ENCODE data around the gene DLEC1.

The DLEC1 gene

DNA sequence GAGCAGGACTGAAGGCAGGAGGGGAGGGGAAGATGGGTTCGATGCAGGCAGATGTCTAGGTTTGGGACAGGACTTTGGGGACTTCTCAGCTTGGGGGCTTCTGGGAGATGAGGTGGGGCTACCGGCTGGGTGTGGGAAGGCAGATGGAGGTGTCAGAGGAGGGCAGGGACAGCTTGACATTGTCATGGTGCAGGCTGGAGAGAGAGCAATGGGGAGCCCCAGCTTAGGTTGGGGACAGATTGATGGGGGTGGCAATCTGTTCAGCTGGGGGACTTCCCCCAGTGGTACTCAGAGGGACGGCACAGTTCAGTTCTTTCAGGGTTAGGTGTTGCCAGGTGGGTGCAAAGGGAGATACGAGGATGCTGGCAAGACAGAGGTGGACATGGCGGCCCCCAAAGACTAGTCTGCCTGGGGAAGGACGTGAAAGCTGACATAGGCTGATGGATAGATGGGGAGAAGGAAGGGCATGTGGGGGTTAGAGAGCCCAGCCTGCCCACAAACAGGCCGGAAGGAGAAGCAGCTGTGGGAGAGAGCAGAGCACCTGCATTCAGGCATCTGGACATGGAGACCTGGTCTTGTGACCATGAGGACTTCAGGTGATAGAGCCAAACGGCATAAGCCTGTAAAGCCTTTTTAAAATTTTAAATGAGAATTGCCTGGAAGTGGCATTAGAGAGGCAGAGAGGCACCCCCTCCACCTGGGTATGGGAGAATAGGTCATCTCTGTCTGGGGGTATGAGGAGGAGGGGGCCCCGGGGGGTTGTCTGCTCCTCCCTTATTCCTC lies 76.8 kb downstream of the DLEC1 start:
- POLR2A ChIA-PET, result interaction anchor here (2.0 kb wide), 1 partner anchor 21 kb away, joined by 5 read pairs; the partner anchor contains the start of gene ACAA1
- TF ChIP-seq CTCF (IDR thresholded peaks at IDR 0.05; ENCODE audit: control extremely low read depth, extremely low read depth, low read depth, missing control alignments), result no peak
- CTCF ChIA-PET, result interaction anchor here (0.9 to 7.0 kb wide), 11 partner anchors 8 to 365 kb away, joined by 3 to 71 read pairs (median 4); partner anchors contain the start of gene ACAA1

GRCh38 chr3:38116471-38117162 lies 77.6 kb downstream of the DLEC1 start:
- CTCF ChIA-PET, result interaction anchor here (0.6 to 7.0 kb wide), 16 partner anchors 8 to 364 kb away, joined by 3 to 71 read pairs (median 4); partner anchors contain the start of gene SLC22A14
- no peak for DNase-seq (ENCODE audit: extremely low spot score)
- POLR2A ChIA-PET, result interaction anchor here (2.0 kb wide), 1 partner anchor 20 kb away, joined by 5 read pairs; the partner anchor contains the start of gene ACAA1
- TF ChIP-seq CTCF (IDR thresholded peaks at IDR 0.05; ENCODE audit: control extremely low read depth, extremely low read depth, low read depth, missing control alignments), result no peak

More for the DNA sequence above, 76.8 kb downstream of the DLEC1 start:
- DNase-seq (ENCODE audit: extremely low spot score), result no peak

DNA sequence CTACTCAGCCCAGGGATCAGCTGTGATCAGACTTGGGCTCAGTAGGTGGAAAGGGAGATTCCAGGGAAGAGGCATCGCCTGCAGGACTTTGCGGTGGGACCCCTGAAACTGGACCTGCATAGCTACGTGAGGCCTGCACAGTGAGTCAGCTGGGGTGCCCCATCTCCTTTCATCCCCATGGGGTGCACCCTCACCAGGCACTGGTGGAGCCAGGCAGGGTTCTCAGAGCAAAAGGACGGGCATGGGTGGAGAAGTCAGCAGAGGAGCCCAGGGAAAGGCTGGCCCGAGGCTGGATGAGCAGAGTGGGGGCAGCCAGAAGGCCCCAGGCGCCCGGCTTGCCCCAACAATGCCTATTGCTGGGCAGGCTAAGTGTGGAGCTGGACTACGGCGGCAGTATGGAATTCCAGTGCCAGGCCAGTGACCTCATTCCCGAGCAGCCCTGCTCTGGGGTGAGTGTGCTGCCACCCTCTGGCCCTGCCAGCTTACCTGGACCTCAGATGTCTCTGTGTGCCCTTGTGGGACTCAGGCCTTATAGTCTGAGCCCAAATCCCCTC lies 78.2 kb downstream of the DLEC1 start:
- ChIA-PET POLR2A (interaction anchor here (2.0 kb wide), 1 partner anchor 20 kb away, joined by 5 read pairs; the partner anchor contains the start of gene ACAA1), CTCF (interaction anchor here (0.6 to 7.0 kb wide), 27 partner anchors 8 to 404 kb away, joined by 3 to 71 read pairs (median 4); partner anchors contain the start of genes ACAA1, OXSR1, SLC22A14 and XYLB)
- no peak for DNase-seq (ENCODE audit: extremely low spot score)
- no peak for TF ChIP-seq CTCF (IDR thresholded peaks at IDR 0.05; ENCODE audit: control extremely low read depth, extremely low read depth, low read depth, missing control alignments)

DNA sequence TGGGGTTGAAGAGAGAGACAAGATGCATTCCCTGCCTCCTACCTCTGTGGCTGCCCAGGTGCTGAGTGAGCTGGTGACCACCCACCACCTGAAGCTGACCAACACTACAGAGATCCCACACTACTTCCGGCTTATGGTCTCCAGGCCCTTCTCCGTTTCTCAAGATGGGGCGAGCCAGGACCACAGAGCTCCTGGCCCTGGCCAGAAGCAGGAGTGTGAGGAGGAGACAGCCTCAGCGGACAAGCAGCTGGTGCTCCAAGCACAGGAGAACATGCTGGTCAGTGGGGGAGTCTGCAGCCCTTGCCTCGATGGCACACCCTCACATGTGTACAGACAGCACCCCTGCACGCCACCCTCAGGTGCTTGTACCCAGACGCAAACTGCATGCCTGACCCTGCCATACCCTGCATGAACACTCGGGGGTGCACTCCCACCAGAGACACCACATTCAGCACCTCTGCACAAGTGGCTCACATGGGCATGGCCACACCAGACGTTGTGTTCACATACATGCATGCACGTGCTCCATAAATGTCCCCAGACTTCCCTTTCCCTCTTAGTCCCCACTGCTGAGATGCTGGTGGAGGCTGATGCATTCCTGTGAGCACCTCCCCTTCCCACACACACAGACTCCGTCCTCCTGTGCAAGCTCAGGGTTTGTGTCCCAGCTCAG lies 78.9 kb downstream of the DLEC1 start:
- CTCF ChIA-PET, result interaction anchor here (0.6 to 7.0 kb wide), 27 partner anchors 8 to 403 kb away, joined by 3 to 71 read pairs (median 4); partner anchors contain the start of genes ACAA1, EXOG, OXSR1 and SLC22A14
- DNase-seq (ENCODE audit: extremely low spot score), result peak; percentile 79
- TF ChIP-seq CTCF (IDR thresholded peaks at IDR 0.05; ENCODE audit: control extremely low read depth, extremely low read depth, low read depth, missing control alignments), result peak; percentile 86
- POLR2A ChIA-PET, result interaction anchor here (2.0 kb wide), 1 partner anchor 19 kb away, joined by 5 read pairs; the partner anchor contains the start of gene ACAA1

DNA sequence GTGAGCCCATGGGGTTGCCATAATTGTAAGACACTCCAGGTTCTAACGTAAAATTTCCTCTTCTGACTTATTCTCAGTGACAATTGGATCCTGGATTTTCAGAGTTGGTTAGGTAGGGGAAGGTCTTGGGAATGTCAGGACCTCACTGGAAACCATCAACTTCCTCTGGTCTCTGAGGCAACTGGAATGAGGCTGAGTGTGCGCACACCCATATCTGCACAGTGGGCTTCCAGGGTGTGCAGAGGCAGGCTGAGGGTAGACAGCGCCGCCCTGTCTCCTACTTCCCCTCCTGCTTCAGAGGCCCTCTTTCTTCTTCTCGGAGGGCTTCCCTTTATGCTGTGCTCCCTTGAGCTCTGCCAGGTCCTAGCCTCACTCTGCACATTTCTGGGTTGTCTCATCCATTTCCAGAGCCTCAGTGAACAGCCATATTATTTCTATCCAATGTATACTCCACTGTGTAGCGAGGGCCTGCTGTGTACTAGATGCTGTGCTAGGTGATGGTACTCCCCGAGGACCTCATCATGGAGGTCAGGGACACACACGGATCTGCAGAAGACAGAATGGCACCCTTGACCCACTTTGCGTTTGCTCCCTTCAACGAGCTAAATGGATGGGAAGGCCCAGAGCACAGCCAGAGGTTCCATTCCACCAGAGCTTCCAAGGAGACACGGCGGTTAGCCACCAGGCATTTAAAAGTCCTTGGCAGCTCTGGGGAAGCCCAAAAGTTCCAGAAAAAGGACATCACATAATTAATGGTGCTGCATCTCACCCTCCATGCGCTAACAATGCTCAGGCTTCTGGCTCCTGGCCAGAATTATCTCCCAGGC lies 79.6 kb downstream of the DLEC1 start:
- DNase-seq (ENCODE audit: extremely low spot score), result no peak

More for the DNA sequence above, 79.6 kb downstream of the DLEC1 start:
- POLR2A ChIA-PET, result no interaction called here
- CTCF ChIA-PET, result interaction anchor here (0.7 to 7.0 kb wide), 22 partner anchors 7 to 378 kb away, joined by 3 to 71 read pairs (median 4); partner anchors contain the start of genes EXOG, OXSR1 and XYLB
- TF ChIP-seq CTCF (IDR thresholded peaks at IDR 0.05; ENCODE audit: control extremely low read depth, extremely low read depth, low read depth, missing control alignments), result no peak

All from GM10248 (cell line).